GM18867 (cell line): ENCODE data around the gene HEMGN.

ENCODE experiments used
- ATAC-seq: cut with Tn5 transposase; IDR thresholded peaks from one replicate; pipeline ENCODE4 v1.9.1; 2021; ENCODE audit warnings: mild to moderate bottlenecking, moderate library complexity; ENCODE audit not compliant: unreplicated experiment

HEMGN gene

GRCh38 chr9:97933297-97933998 lies 4.5 kb downstream of the HEMGN start:
- ATAC-seq: no peak

GRCh38 chr9:97930972-97931371 lies 7.0 kb downstream of the HEMGN start:
- ATAC-seq: no peak

- no peak for ATAC-seq
Observed at GRCh38 chr9:97928986-97929604, 8.9 kb downstream of the HEMGN start.

- ATAC-seq: no peak
Observed at GRCh38 chr9:97925497-97926334, 12.3 kb downstream of the HEMGN start.

- ATAC-seq: no peak
Observed at GRCh38 chr9:97924386-97924785, 13.6 kb downstream of the HEMGN start.

- ATAC-seq: peak; percentile 38
Observed at GRCh38 chr9:97923529-97924108, 14.4 kb downstream of the HEMGN start.

GRCh38 chr9:97921959-97922724 lies 15.8 kb downstream of the HEMGN start, which contains the start of gene TRMO:
Gene TRMO (minus strand): TSS chr9:97922500. CDS start chr9:97922493, 7 bp downstream.
- peak; percentile 78 for ATAC-seq

- ATAC-seq: no peak
Observed at GRCh38 chr9:97919217-97919813, 18.7 kb downstream of the HEMGN start.

GRCh38 chr9:97918611-97919010 lies 19.4 kb downstream of the HEMGN start:
- no peak for ATAC-seq

GRCh38 chr9:97911970-97912369 lies 26.0 kb downstream of the HEMGN start:
- no peak for ATAC-seq

- no peak for ATAC-seq
Observed at GRCh38 chr9:97911528-97911927, 26.4 kb downstream of the HEMGN start.

GRCh38 chr9:97910357-97910756 lies 27.6 kb downstream of the HEMGN start:
- ATAC-seq: no peak

- no peak for ATAC-seq
Observed at GRCh38 chr9:97908705-97909104, 29.3 kb downstream of the HEMGN start.

GRCh38 chr9:97907632-97908031 lies 30.3 kb downstream of the HEMGN start:
- no peak for ATAC-seq

- ATAC-seq: no peak
Observed at GRCh38 chr9:97907046-97907445, 30.9 kb downstream of the HEMGN start.

- no peak for ATAC-seq
Observed at GRCh38 chr9:97906236-97906831, 31.6 kb downstream of the HEMGN start.

- ATAC-seq: no peak
Observed at GRCh38 chr9:97905228-97905627, 32.7 kb downstream of the HEMGN start.

GRCh38 chr9:97904725-97905124 lies 33.2 kb downstream of the HEMGN start:
- ATAC-seq: no peak

- ATAC-seq: no peak
Observed at GRCh38 chr9:97903177-97903576, 34.8 kb downstream of the HEMGN start.
